K562 (cell line): ENCODE data around the gene RING1. TPM values are rescaled to one million over a fixed set of nuclear protein-coding genes. Genes with fewer than 3 reads are reported as not detected.

Experiments
- ATF4 ChIP-seq: fragments of 450-650 bp; formaldehyde crosslinking; IDR thresholded peaks from 2 replicates; pipeline ENCODE4 v1.4.0; 2022; ENCODE audit warnings: mild to moderate bottlenecking, moderate library complexity
- CBFA2T3 ChIP-seq: fragments of 450-650 bp; IDR thresholded peaks from 2 replicates; pipeline ENCODE4 v1.6.1; 2017
- CGGBP1 ChIP-seq: fragments of 250-450 bp; sonication (Bioruptor Pico); IDR thresholded peaks from 2 replicates; pipeline ENCODE4 v1.9.0; 2021; ENCODE audit warnings: mild to moderate bottlenecking
- CHD2 ChIP-seq: IDR thresholded peaks from 2 replicates; pipeline ENCODE4 v1.6.1; 2011; ENCODE audit warnings: low read depth, low read length
- CREB1 ChIP-seq, 2 experiments: sonication (generic) in 1 of 2; formaldehyde crosslinking in 1 of 2; IDR thresholded peaks; 2 replicates each; pipeline versions ENCODE4 v1.6.1 to v1.8.0; 2012 to 2022; ENCODE audit warnings: inconsistent platforms in 1 of 2, mild to moderate bottlenecking in 1 of 2, missing genetic modification reagents in 1 of 2, moderate library complexity in 1 of 2
- DDX20 ChIP-seq: fragments of 450-650 bp; IDR thresholded peaks from 2 replicates; pipeline ENCODE4 v1.6.1; 2016; ENCODE audit warnings: missing genetic modification characterization, low read depth, mild to moderate bottlenecking, missing compliant biosample characterization, moderate library complexity
- ETS1 ChIP-seq: conservative IDR thresholded peaks from 2 replicates; pipeline ENCODE4 v1.6.1; 2011; ENCODE audit warnings: low read depth, mild to moderate bottlenecking, low read length; ENCODE audit not compliant: control insufficient read depth
- KAT8 ChIP-seq: fragments of 450-650 bp; IDR thresholded peaks from 2 replicates; pipeline ENCODE4 v1.6.1; 2016; ENCODE audit warnings: low read depth, mild to moderate bottlenecking
- KDM5B ChIP-seq: fragments of 200-600 bp; sonication (generic); IDR thresholded peaks from 2 replicates; pipeline ENCODE4 v1.6.1; 2012; ENCODE audit warnings: low read depth, mild to moderate bottlenecking, moderate library complexity, low read length, control low read depth, inconsistent platforms; ENCODE audit not compliant: insufficient replicate concordance
- MAFK ChIP-seq: IDR thresholded peaks from 2 replicates; pipeline ENCODE4 v1.6.1; 2011; ENCODE audit warnings: low read length, improper control_type of control experiment
- MIER1 ChIP-seq: fragments of 450-650 bp; IDR thresholded peaks from 2 replicates; pipeline ENCODE4 v1.6.1; 2016; ENCODE audit warnings: antibody characterized with exemption, mild to moderate bottlenecking, low read depth
- MYNN ChIP-seq, 2 experiments: sonication (generic); formaldehyde crosslinking in 1 of 2; IDR thresholded peaks; 2 replicates each; pipeline versions ENCODE4 v1.5.0 to v1.6.1; 2016 to 2020; ENCODE audit warnings: antibody characterized with exemption in 1 of 2, missing genetic modification reagents in 1 of 2
- PHF8 ChIP-seq: fragments of 200-600 bp; sonication (generic); IDR thresholded peaks from 2 replicates; pipeline ENCODE4 v1.6.1; 2012; ENCODE audit warnings: mixed run types, mild to moderate bottlenecking, inconsistent platforms, low read length, moderate library complexity, borderline replicate concordance
- RBM34 ChIP-seq: fragments of 200-400 bp; formaldehyde crosslinking; IDR thresholded peaks from 2 replicates; pipeline ENCODE4 v1.6.1; 2018; ENCODE audit warnings: low read length, borderline replicate concordance; ENCODE audit not compliant: insufficient read depth
- SAFB ChIP-seq: fragments of 200-400 bp; formaldehyde crosslinking; IDR thresholded peaks from 2 replicates; pipeline ENCODE4 v1.6.1; 2017; ENCODE audit warnings: low read depth, low read length, borderline replicate concordance
- SMARCA4 ChIP-seq: fragments of 450-650 bp; IDR thresholded peaks from 2 replicates; pipeline ENCODE4 v1.6.1; 2016
- TAF15 ChIP-seq: fragments of 200-400 bp; formaldehyde crosslinking; IDR thresholded peaks from 2 replicates; pipeline ENCODE4 v1.6.1; 2017; ENCODE audit warnings: mild to moderate bottlenecking, low read depth, low read length, moderate library complexity
- ZNF699 ChIP-seq: fragments of 250-450 bp; sonication (Bioruptor Pico); IDR thresholded peaks from 2 replicates; pipeline ENCODE4 v1.8.0; 2021; ENCODE audit warnings: mild to moderate bottlenecking, moderate library complexity; ENCODE audit not compliant: insufficient replicate concordance
- ZNF75A ChIP-seq: fragments of 450-650 bp; formaldehyde crosslinking; IDR thresholded peaks from 2 replicates; pipeline ENCODE4 v1.4.0; 2020; ENCODE audit warnings: mild to moderate bottlenecking
- polyA plus RNA-seq, 8 experiments: library from polyadenylated mRNA; depleted of rRNA in 4 of 8; stranded (reverse) in 5 of 8; unstranded in 3 of 8; fragments of >200 nt; fragmentation: Nextera tagmentation in 2 of 8; fragmentation: Illumina TruSeq in 1 of 8; extraction: Ambion mirVana in 2 of 8; extraction: Trizol in 1 of 8; gene quantifications; 2 replicates each; pipeline versions ENCODE4 v1.2.1 to v1.2.3, GENCODE V29; 2011 to 2014; ENCODE audit warnings: inconsistent platforms in 1 of 8, missing spikeins in 1 of 8
- total RNA-seq, 7 experiments: library from RNA; depleted of rRNA in 6 of 7; stranded (reverse); fragments of >200 nt in 6 of 7; fragmentation: Illumina TruSeq in 2 of 7; extraction: Trizol in 2 of 7; gene quantifications; 2 replicates each; pipeline versions ENCODE4 v1.2.1 to v1.2.3, GENCODE V29; 2011 to 2021; ENCODE audit warnings: low replicate concordance in 1 of 7
- TF ChIP-seq, protein P1 (sequence below): fragments of 150-350 bp; conservative IDR thresholded peaks from 2 replicates; pipeline ENCODE4 v1.6.1; 2014; ENCODE audit warnings: low read length
- TF ChIP-seq, protein P2 (sequence below): fragments of 450-650 bp; formaldehyde crosslinking; IDR thresholded peaks from 2 replicates; pipeline ENCODE4 v1.4.0; 2020; ENCODE audit warnings: mild to moderate bottlenecking, moderate library complexity

RING1 gene
- total and polyA plus RNA-seq, 9 of the 15 experiments (the other 6 are each of a cell fraction or from before 2014, with no cell fraction given): 4.2 to 59.1 (median 36.9) TPM

DNA sequence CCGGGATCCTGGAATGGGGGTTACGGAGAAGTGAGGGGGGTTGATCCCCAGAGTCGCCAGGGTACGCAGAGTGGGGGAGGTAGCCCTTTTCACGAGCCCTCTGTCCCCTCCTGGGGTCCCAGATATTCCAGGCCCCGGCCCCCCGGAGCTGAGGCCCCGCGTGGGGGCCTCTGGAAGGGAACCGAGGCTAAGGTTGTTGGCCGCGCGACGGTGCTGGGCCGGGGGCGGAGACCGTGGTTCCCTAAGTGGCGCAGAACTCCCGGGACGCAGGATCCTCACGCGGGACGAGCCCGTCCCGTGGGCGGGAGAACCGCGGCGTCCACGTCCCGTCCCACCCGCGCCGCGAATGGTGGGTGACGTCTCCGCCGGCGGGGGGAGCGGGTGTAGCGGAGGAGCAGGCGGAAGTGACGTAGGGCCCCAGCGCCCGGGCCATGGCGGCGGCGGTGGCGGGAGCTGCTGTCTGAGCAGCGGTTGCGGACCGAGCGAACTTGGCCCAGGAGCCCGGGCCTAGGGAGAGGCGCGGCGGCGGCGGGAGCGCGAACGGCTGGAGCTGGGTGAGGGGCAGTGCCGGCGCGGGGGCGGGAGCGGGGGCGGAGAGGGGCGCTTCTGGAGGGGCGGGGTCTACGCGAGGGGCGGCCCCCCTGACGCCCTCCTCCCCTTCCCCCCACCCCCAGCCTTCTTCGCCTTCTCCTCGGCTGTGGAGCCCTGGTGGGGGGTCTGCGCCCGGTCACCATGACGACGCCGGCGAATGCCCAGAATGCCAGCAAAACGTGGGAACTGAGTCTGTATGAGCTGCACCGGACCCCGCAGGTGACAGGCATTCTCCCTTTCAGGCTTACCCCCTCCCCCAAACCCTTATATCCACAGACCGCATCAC is at the start of gene RING1 (continued):
- TF ChIP-seq, protein P1, sequence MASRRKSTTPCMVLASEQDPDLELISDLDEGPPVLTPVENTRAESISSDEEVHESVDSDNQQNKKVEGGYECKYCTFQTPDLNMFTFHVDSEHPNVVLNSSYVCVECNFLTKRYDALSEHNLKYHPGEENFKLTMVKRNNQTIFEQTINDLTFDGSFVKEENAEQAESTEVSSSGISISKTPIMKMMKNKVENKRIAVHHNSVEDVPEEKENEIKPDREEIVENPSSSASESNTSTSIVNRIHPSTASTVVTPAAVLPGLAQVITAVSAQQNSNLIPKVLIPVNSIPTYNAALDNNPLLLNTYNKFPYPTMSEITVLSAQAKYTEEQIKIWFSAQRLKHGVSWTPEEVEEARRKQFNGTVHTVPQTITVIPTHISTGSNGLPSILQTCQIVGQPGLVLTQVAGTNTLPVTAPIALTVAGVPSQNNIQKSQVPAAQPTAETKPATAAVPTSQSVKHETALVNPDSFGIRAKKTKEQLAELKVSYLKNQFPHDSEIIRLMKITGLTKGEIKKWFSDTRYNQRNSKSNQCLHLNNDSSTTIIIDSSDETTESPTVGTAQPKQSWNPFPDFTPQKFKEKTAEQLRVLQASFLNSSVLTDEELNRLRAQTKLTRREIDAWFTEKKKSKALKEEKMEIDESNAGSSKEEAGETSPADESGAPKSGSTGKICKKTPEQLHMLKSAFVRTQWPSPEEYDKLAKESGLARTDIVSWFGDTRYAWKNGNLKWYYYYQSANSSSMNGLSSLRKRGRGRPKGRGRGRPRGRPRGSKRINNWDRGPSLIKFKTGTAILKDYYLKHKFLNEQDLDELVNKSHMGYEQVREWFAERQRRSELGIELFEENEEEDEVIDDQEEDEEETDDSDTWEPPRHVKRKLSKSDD: no peak
- TF ChIP-seq, protein P2, sequence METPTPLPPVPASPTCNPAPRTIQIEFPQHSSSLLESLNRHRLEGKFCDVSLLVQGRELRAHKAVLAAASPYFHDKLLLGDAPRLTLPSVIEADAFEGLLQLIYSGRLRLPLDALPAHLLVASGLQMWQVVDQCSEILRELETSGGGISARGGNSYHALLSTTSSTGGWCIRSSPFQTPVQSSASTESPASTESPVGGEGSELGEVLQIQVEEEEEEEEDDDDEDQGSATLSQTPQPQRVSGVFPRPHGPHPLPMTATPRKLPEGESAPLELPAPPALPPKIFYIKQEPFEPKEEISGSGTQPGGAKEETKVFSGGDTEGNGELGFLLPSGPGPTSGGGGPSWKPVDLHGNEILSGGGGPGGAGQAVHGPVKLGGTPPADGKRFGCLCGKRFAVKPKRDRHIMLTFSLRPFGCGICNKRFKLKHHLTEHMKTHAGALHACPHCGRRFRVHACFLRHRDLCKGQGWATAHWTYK (CRISPR knock-in tag): peak; percentile 89; the same call in 1 of the 2 replicates
- TF ChIP-seq ATF4: 0 out of 2 replicates have a peak, but pooled peaks have one; percentile 33
- 0 out of 2 replicates have a peak, but pooled peaks have one; percentile 14 for TF ChIP-seq CBFA2T3
- TF ChIP-seq ZNF75A: no peak
- TF ChIP-seq RBM34: 0 out of 2 replicates have a peak, but pooled peaks have one; percentile 70
- TF ChIP-seq SMARCA4: no peak
- no peak for TF ChIP-seq KAT8
- peak; percentile 96 for TF ChIP-seq CREB1 (IDR thresholded peaks at IDR 0.05)
- peak; percentile 98 for TF ChIP-seq CREB1 (CRISPR knock-in tag; IDR thresholded peaks at IDR 0.05)
- peak; percentile 97 for TF ChIP-seq PHF8
- no peak for TF ChIP-seq MYNN (IDR thresholded peaks at IDR 0.05)
- no peak for TF ChIP-seq MYNN (CRISPR knock-in tag; IDR thresholded peaks at IDR 0.05)
- TF ChIP-seq MAFK: no peak
- TF ChIP-seq ETS1: peak; percentile 86
- peak; percentile 65; the same call in 1 of the 2 replicates for TF ChIP-seq CHD2
- TF ChIP-seq TAF15: no peak
- peak; percentile 86 for TF ChIP-seq KDM5B
- TF ChIP-seq ZNF699 (CRISPR knock-in tag): no peak
- TF ChIP-seq DDX20 (tag): no peak
- TF ChIP-seq CGGBP1: peak; percentile 63
- no peak for TF ChIP-seq MIER1
- TF ChIP-seq SAFB: peak; percentile 100
